ENCODE results near the gene PBX1.

GRCh38 chr1:164629971-164630370, 71.0 kb downstream of the PBX1 start:
- TF ChIP-seq, protein P1, sequence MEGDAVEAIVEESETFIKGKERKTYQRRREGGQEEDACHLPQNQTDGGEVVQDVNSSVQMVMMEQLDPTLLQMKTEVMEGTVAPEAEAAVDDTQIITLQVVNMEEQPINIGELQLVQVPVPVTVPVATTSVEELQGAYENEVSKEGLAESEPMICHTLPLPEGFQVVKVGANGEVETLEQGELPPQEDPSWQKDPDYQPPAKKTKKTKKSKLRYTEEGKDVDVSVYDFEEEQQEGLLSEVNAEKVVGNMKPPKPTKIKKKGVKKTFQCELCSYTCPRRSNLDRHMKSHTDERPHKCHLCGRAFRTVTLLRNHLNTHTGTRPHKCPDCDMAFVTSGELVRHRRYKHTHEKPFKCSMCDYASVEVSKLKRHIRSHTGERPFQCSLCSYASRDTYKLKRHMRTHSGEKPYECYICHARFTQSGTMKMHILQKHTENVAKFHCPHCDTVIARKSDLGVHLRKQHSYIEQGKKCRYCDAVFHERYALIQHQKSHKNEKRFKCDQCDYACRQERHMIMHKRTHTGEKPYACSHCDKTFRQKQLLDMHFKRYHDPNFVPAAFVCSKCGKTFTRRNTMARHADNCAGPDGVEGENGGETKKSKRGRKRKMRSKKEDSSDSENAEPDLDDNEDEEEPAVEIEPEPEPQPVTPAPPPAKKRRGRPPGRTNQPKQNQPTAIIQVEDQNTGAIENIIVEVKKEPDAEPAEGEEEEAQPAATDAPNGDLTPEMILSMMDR (IDR thresholded peaks at IDR 0.05) = no peak
- TF ChIP-seq POLR2A (IDR thresholded peaks at IDR 0.05) (no peak), POLR2AphosphoS5 (IDR thresholded peaks at IDR 0.05) (no peak)

All from breast epithelium (tissue), 3 donors.